ENCODE measurements around the gene RAD1.

DNA sequence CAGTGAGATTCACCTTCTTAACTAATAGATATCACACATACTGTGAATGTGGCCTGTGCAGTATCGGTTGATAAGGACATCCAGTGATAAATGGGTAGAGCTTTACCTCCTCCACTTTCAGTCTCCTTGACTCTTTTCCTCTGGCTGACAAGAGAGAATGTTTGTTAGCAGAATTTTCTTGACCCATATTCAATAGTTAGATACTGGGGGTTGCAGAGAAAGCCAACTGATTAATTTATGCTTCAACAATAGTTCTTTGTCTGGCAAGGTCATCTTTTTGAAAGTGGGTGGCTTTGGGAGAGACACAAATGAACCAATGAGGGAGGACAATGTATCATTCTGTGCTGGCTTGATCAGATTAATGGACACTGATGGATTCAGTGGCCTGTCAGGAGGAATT is 46.0 kb downstream of the RAD1 start:
- TF ChIP-seq HDAC2 (IDR thresholded peaks at IDR 0.05; ENCODE audit: borderline replicate concordance in 1 of 2, low read depth in 2 of 2, low read length in 2 of 2): no peak
- TF ChIP-seq TEAD4 (IDR thresholded peaks at IDR 0.05; ENCODE audit: low read depth, low read length): no peak

Data from H1 (cell line).